Effector CD8-positive, alpha-beta T cell (primary cell): ENCODE results near the gene KLHDC9.

ENCODE experiments used
- DNase-seq: peaks from one replicate; lab custom pipeline; 2025; lab: John Stamatoyannopoulos, UW

Gene KLHDC9

GRCh38 chr1:161076410-161076809 is 21.8 kb upstream of the KLHDC9 start:
- DNase-seq, result no peak

- no peak for DNase-seq
Observed at GRCh38 chr1:161077426-161077825, 20.7 kb upstream of the KLHDC9 start.

- no peak for DNase-seq
Observed at GRCh38 chr1:161079436-161080110, 18.6 kb upstream of the KLHDC9 start.

GRCh38 chr1:161080441-161081405 is 17.4 kb upstream of the KLHDC9 start:
- DNase-seq, result no peak

- no peak for DNase-seq
Observed at GRCh38 chr1:161081519-161081918, 16.6 kb upstream of the KLHDC9 start.

- DNase-seq, result no peak
Observed at GRCh38 chr1:161082483-161082882, 15.7 kb upstream of the KLHDC9 start.

GRCh38 chr1:161082996-161083747 is 15.0 kb upstream of the KLHDC9 start:
- no peak for DNase-seq

GRCh38 chr1:161083748-161084596 is 14.2 kb upstream of the KLHDC9 start:
- no peak for DNase-seq

GRCh38 chr1:161084597-161084988 is 13.6 kb upstream of the KLHDC9 start:
- DNase-seq, result no peak

GRCh38 chr1:161085165-161085564 is 13.0 kb upstream of the KLHDC9 start:
- no peak for DNase-seq

GRCh38 chr1:161086457-161086856 is 11.7 kb upstream of the KLHDC9 start:
- no peak for DNase-seq

- DNase-seq, result no peak
Observed at GRCh38 chr1:161088587-161089110, 9.5 kb upstream of the KLHDC9 start.

GRCh38 chr1:161089251-161089924 is 8.8 kb upstream of the KLHDC9 start, which contains the start of gene NECTIN4:
TSS of gene NECTIN4 (minus strand) at chr1:161089558. CDS start at chr1:161089296, 262 bp downstream.
- DNase-seq, result no peak

- no peak for DNase-seq
Observed at GRCh38 chr1:161089938-161090337, 8.2 kb upstream of the KLHDC9 start.

DNA sequence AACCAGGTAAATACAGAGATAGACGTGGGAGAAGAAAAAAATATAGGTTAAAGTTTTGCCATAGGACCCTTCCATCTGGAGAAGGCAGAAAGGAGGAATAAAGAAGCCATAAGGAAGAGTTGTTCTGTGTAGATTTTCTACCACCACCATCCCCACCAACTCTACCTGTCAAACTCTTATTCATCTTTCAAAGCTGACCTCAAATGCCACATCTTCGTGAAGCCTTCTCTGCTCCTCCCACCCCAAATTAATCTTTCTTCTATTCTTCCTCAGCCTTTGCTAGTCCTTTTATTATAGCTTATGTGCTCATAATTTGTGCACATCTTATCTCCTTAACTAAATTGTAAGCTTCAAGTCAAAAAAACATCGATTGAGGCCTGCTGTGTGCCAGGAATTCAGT is 7.5 kb upstream of the KLHDC9 start:
- no peak for DNase-seq

DNA sequence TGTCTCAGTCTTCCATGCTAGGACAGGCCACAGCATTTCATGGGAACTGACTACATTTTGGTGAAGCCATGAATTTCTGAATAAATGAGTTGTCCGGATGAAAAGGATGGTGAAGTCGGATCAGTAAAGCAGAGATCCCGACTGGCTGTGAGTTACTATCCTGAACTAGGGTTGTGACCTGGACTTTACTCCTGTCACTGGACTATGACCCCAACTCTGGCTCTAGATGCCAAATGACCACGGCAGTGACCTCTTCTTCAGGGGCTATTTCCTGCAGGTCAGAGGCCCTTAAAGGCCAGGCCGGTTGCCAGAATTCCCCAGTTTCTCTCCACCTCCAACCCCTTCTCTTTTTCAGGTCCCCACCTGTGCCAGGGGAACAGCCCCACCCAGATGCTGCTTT is 7.1 kb upstream of the KLHDC9 start:
- DNase-seq, result no peak

DNA sequence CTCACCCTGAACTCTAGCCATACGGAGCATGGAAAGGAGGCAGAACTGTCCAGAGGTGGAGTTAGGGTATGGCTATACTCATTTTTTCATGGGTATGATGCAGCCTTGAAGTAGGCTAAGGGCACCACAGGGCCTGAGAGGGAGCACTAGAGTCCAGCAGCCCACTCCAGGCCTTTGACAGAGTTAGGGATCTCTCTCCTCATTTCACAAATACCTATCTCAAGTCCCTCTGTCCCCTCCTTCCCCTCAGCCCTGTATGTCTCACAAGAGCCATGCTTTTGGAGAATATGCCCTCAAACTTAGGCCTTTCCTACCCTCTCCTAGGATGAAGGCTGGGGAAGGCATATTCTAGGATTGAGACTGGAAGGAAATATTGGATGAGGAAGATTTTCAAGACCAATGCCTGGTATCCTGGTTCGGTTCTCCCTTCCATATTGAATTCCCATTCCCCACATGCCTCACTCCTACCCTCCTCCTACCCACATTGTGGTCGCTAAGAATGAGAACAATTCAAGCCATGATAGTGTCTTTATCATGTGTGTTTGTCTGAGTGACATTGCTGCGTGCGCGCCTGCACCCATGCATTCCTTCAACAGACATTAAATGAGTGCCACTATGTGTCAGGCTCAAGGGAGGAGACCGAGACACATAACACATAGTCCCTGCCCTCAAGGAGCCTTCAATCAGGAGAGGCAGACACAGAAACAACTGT is 6.2 kb upstream of the KLHDC9 start:
- no peak for DNase-seq

DNA sequence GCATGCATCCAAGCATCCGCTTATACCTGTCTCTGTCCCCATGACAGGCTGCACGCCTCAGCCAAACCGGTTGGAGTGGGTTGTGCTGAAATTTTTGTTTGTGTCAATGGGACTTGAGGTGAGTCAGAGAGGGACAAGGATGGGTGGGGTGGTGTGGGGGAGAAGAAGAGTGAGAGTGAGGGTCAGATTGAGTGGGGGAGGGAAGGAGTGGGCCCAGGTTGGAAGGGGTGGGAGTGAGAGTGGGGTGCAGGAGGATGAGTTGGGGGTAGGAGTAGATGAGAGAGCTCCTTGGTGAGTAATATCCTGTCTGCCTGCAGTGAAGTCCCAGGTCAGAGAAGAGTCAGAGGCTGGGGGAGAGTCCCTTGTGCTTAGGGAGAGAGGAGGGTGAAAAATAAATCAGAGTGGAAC is 5.5 kb upstream of the KLHDC9 start:
- no peak for DNase-seq

DNA sequence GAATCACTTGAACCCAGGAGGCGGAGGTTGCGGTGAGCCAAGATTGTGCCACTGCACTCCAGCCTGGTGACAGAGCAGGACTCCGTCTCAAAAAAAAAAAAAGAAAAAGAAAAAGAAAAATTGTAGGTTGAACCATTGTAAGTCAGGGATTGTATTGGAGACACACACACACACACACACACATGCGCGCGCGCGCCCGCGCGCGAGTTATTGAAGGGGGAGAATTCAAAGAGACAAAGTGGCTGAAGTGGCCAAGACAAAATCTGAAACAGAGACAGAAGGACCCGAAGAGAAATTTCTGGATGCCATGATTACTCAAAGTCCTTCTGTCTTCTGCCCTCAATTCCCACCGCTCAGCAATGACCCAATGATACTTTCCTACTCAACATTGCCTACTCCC is 3.7 kb upstream of the KLHDC9 start:
- DNase-seq, result no peak

GRCh38 chr1:161095230-161095629 is 2.9 kb upstream of the KLHDC9 start:
- no peak for DNase-seq
